Dendritic cell treated with granulocyte-macrophage colony-stimulating factor and Interleukin-4, amounts not matched to agents 40 ng/mL and 50 ng/mL, for 4 days (primary cell): ENCODE measurements around the gene ZNF813.
A peak's percentile ranks its signal among the peaks of the same experiment; 100 is the strongest.

Source experiments
- H3K27ac Mint-ChIP-seq: one replicate; pipeline ENCODE4 v1.8.0; 2022; ENCODE audit warnings: mild to moderate bottlenecking, mixed read lengths
- H3K27me3 Mint-ChIP-seq: one replicate; pipeline ENCODE4 v1.8.0; 2022; ENCODE audit warnings: mild to moderate bottlenecking, mixed read lengths
- H3K36me3 Mint-ChIP-seq: one replicate; pipeline ENCODE4 v1.8.0; 2022; ENCODE audit warnings: low read depth, mixed read lengths
- H3K4me1 Mint-ChIP-seq: one replicate; pipeline ENCODE4 v1.8.0; 2022; ENCODE audit warnings: low read depth, mixed read lengths
- H3K4me3 Mint-ChIP-seq: one replicate; pipeline ENCODE4 v1.8.0; 2022; ENCODE audit warnings: mild to moderate bottlenecking, moderate library complexity, mixed read lengths
- H3K9me3 Mint-ChIP-seq: one replicate; pipeline ENCODE4 v1.8.0; 2022; ENCODE audit warnings: mixed read lengths
- intact Hi-C: fragments of 100-400 bp; cut with micrococcal nuclease; formaldehyde crosslinking; loops from one replicate; pipeline ENCODE4 v1.15.0; 2022

Gene ZNF813

GRCh38 chr19:53519446-53519845, 51.9 kb downstream of the ZNF813 start:
- Mint-ChIP-seq H3K27ac (no peak overlapping the region), H3K27me3 (no peaks in the 10 kb centered on the region), H3K4me3 (no peak overlapping the region), H3K4me1 (peaks cover 12% of the 10 kb centered on the region), H3K36me3 (peaks cover 39% of the 10 kb centered on the region), H3K9me3 (peaks cover 61% of the 10 kb centered on the region)
- intact Hi-C loops, result loop anchor here (5.0 kb wide), 1 partner anchor 322 kb away; no protein-coding TSS in a partner anchor

- Mint-ChIP-seq H3K36me3 (peaks cover 39% of the 10 kb centered on the region), H3K4me1 (peaks cover 12% of the 10 kb centered on the region), H3K27ac (peak overlapping the region; percentile 86), H3K4me3 (peak overlapping the region; percentile 84), H3K27me3 (no peaks in the 10 kb centered on the region), H3K9me3 (peaks cover 69% of the 10 kb centered on the region)
- intact Hi-C loops, result loop anchor here (2.0 to 5.0 kb wide), 2 partner anchors 53 to 88 kb away; partner anchors contain the start of genes ZNF761 and ZNF813
These were observed 52.6 kb downstream of the ZNF813 start for GRCh38 chr19:53520163-53520546.

DNA sequence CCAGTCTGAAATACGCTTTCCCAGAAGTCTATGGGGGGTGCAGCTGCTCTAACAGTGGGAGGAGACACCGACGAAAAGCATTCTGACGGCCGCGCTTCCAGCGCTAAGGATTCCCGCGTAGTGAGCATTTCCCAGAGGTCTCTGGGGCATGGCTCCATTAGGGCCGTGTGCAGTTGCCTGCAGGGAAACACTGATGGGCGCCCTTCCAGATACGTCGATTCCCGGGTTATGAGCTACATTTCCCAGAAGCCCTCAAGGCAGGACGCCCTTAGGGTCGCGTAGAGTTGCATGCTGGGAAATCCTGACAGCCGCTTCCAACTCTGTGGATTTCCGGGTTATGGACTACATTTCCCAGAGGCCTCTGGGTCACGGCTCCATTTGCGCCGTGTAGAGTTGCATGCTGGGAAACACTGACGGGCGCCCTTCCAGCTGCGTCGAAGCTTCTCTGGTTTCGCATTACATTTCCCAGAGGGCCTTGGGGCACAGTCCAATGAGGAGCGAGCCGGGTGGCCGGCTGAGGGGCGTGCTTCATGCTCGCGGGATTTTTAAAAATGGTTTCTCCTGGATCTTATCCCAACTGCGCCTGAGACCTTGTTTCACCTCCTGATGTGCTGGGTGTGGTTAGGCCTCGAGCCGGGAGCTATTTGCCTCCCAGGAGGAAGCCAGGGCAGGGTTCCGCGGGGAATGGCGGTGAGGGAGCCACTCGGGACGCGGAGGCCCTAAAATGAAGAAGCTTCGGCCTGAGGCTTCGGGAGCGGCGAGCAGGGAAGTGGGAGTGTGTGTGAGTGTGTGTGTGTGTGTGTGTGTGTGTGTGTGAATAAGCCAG, 53.2 kb downstream of the ZNF813 start:
- H3K4me1 Mint-ChIP-seq, result peaks cover 12% of the 10 kb centered on the region
- peak overlapping the region; percentile 86 for H3K27ac Mint-ChIP-seq
- peaks cover 75% of the 10 kb centered on the region for H3K9me3 Mint-ChIP-seq
- H3K4me3 Mint-ChIP-seq, result peak overlapping the region; percentile 84
- intact Hi-C loops, result loop anchor here (2.0 to 5.0 kb wide), 2 partner anchors 54 to 88 kb away; partner anchors contain the start of genes ZNF761 and ZNF813
- H3K36me3 Mint-ChIP-seq, result peaks cover 39% of the 10 kb centered on the region
- H3K27me3 Mint-ChIP-seq, result no peaks in the 10 kb centered on the region

- intact Hi-C loops, result loop anchor here (2.0 to 5.0 kb wide), 2 partner anchors 55 to 89 kb away; partner anchors contain the start of genes ZNF761 and ZNF813
- Mint-ChIP-seq H3K36me3 (peaks cover 44% of the 10 kb centered on the region), H3K27me3 (no peaks in the 10 kb centered on the region), H3K4me3 (peak overlapping the region; percentile 84), H3K9me3 (peaks cover 83% of the 10 kb centered on the region), H3K4me1 (peaks cover 12% of the 10 kb centered on the region), H3K27ac (peak overlapping the region; percentile 86)
These were observed 54.1 kb downstream of the ZNF813 start for GRCh38 chr19:53521373-53522202.

GRCh38 chr19:53525922-53526321, 58.4 kb downstream of the ZNF813 start:
- no peak overlapping the region for H3K4me3 Mint-ChIP-seq
- H3K9me3 Mint-ChIP-seq, result peaks cover 75% of the 10 kb centered on the region
- intact Hi-C loops, result no loop called here
- no peak overlapping the region for H3K27ac Mint-ChIP-seq
- H3K36me3 Mint-ChIP-seq, result peaks cover 31% of the 10 kb centered on the region
- H3K4me1 Mint-ChIP-seq, result peaks cover 11% of the 10 kb centered on the region
- H3K27me3 Mint-ChIP-seq, result no peaks in the 10 kb centered on the region

GRCh38 chr19:53530622-53531021, 63.1 kb downstream of the ZNF813 start:
- Mint-ChIP-seq H3K27me3 (no peaks in the 10 kb centered on the region), H3K27ac (no peak overlapping the region), H3K36me3 (peaks cover 10% of the 10 kb centered on the region), H3K4me3 (no peak overlapping the region), H3K9me3 (peaks cover 47% of the 10 kb centered on the region), H3K4me1 (no peaks in the 10 kb centered on the region)
- intact Hi-C loops, result no loop called here

- Mint-ChIP-seq H3K36me3 (peaks cover 4% of the 10 kb centered on the region), H3K27ac (no peak overlapping the region), H3K27me3 (no peaks in the 10 kb centered on the region), H3K4me1 (no peaks in the 10 kb centered on the region), H3K4me3 (no peak overlapping the region), H3K9me3 (peaks cover 39% of the 10 kb centered on the region)
- intact Hi-C loops, result no loop called here
These were observed 63.9 kb downstream of the ZNF813 start for GRCh38 chr19:53531457-53531856.

DNA sequence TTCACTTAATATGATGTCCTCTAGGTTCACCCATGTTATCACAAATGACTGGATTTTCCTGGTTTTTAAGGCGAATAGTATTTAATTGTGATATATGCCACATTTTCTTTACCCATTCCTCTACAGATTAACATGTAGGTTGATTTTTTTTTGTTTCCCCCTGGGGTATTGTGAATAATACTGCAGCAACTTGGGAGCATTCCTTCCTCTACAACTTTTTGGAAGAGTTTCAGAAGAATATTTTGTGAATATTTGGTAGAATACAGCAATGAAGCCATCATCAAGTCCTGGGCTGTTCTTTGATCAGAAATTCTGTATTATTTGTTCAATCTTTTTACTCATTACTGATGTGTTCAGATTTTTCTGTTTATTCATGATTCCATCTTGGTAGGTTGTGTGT, 64.8 kb downstream of the ZNF813 start:
- no peak overlapping the region for H3K4me3 Mint-ChIP-seq
- H3K27me3 Mint-ChIP-seq, result no peaks in the 10 kb centered on the region
- intact Hi-C loops, result no loop called here
- no peaks in the 10 kb centered on the region for H3K4me1 Mint-ChIP-seq
- H3K9me3 Mint-ChIP-seq, result peaks cover 32% of the 10 kb centered on the region
- H3K27ac Mint-ChIP-seq, result no peak overlapping the region
- peaks cover 4% of the 10 kb centered on the region for H3K36me3 Mint-ChIP-seq

- intact Hi-C loops, result no loop called here
- Mint-ChIP-seq H3K4me3 (no peak overlapping the region), H3K9me3 (peaks cover 25% of the 10 kb centered on the region), H3K36me3 (peaks cover 30% of the 10 kb centered on the region), H3K4me1 (no peaks in the 10 kb centered on the region), H3K27ac (no peak overlapping the region), H3K27me3 (no peaks in the 10 kb centered on the region)
These were observed 68.7 kb downstream of the ZNF813 start for GRCh38 chr19:53536225-53536548.

DNA sequence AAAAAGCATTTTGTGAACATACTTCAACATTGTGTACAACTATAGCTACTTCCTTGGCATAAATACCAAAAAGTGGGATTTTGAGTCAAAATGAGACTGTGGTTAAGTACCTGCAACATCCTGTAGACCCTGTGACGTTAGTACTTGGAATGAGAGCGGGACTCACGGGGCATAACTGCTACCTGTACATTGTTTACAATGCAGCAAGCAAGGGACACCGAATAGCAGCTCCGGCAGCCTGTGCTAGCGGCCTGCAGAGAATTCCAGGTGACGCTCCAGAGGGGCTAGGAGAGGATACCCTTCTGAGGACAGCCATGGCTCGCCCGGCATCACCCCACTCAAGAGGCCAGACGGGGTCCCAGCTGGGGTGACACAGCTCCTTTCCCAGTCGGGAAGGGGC, 69.6 kb downstream of the ZNF813 start:
- H3K27me3 Mint-ChIP-seq, result no peaks in the 10 kb centered on the region
- peak overlapping the region; percentile 92 for H3K4me3 Mint-ChIP-seq
- H3K9me3 Mint-ChIP-seq, result peaks cover 25% of the 10 kb centered on the region
- H3K36me3 Mint-ChIP-seq, result peaks cover 34% of the 10 kb centered on the region
- H3K4me1 Mint-ChIP-seq, result no peaks in the 10 kb centered on the region
- peak overlapping the region; percentile 92 for H3K27ac Mint-ChIP-seq
- intact Hi-C loops, result loop anchor here (1.0 kb wide), 1 partner anchor 17 kb away; no protein-coding TSS in a partner anchor

DNA sequence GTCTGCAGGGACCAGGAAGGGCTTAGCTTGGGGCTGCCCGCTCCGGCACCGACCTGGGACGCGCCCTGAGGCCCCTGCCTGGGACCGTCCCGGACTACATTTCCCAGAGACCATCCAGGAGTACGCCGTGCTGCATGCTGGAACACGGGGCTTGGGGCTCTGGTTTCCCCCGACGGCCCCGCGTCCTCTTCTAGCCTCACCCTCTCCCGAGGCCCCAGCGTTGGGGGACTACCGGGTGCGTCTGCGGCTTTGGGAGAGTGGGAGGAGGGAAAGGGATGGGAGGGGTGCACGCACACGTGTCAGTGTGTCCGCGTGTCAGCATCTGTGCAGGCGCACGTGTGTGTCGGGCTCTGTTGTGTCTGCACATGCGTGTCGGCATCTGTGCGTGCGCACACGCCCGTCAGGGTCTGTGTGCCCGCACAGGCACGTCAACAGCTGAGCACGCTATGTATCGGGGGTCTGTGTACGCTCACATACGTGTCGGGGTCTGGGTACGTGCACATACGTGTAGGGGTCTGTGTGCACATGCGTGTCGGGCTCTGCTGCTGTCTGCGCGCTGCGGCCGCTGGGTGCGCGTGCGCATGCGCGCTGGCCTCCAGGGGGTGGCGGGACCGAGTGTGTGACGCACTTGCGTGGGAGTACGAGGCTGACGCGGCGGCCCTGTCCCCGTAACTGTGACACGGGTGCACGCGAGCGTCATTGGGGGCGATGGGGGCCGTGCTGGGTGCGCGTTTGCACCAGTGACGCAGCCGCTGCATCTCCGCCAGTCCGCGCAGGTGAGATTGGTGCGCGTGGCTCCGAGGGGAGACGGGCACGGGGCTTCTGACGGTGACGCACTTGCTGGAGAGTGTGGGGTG, 70.2 kb downstream of the ZNF813 start, which contains the start of gene ZNF331:
Gene ZNF331 (plus strand): TSS at position 625 of the 857 bp plus-strand sequence. CDS start 31,232 bp downstream, outside the sequence.
- intact Hi-C loops, result loop anchor here (1.0 kb wide), 2 partner anchors 12 to 17 kb away; no protein-coding TSS in a partner anchor
- no peaks in the 10 kb centered on the region for H3K4me1 Mint-ChIP-seq
- H3K9me3 Mint-ChIP-seq, result peaks cover 19% of the 10 kb centered on the region
- H3K27ac Mint-ChIP-seq, result peak within 1 kb of the TSS; percentile 92
- H3K4me3 Mint-ChIP-seq, result peak within 1 kb of the TSS; percentile 92
- peaks cover 38% of the 10 kb centered on the region for H3K36me3 Mint-ChIP-seq
- H3K27me3 Mint-ChIP-seq, result no peaks in the 10 kb centered on the region

- intact Hi-C loops, result loop anchor here (1.0 kb wide), 1 partner anchor 11 kb away; no protein-coding TSS in a partner anchor
- Mint-ChIP-seq H3K9me3 (peaks cover 12% of the 10 kb centered on the region), H3K4me1 (no peaks in the 10 kb centered on the region), H3K27me3 (no peaks in the 10 kb centered on the region), H3K4me3 (peak overlapping the region; percentile 92), H3K36me3 (peaks cover 42% of the 10 kb centered on the region), H3K27ac (peak overlapping the region; percentile 92)
These were observed 71.0 kb downstream of the ZNF813 start for GRCh38 chr19:53538378-53539109.
